T follicular helper cell (primary cell): ENCODE results near the gene SIN3A.
"Not testable (repeated sequence)": the region's sequence is repeated elsewhere in the genome, so short reads cannot be mapped to it uniquely, and the experiment has no call there.

Source experiments
- DNase-seq: peaks from one replicate; pipeline ENCODE4 v3.0.0-alpha.2; 2020; ENCODE audit warnings: low read depth

The SIN3A gene

DNA sequence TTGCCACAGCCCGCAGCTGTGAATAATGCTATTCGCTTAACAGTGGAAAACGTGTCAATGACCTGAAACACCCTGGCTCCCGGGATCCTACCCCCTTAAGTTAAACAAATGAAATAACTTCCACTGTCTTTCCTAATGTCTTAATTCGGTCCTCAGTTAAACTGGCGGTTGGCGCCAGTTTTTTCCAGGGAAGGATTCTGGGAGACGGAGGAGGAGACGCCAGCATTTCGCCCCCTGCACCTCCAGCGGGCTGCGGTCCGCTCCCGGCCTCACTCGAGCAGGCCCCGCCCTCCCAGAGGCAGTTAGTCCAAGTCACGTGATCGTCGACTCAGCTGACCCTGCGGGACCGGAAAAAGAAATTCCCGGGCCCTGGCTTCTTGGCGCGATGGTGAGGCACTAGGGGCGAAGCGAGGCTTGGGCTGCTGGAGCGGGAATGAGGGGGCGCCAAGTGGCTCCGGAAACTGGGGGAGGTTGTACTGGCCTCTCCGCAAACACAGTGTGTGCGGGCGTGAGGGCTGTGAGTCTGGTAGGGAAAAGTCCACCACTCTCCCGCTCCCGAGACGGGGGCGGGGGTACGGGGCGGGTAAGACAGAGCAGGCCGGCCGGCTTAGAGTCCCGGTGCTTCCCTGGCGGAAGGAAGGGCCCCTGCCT is 115.7 kb downstream of the SIN3A start, which contains the start of gene COMMD4:
Gene COMMD4, plus strand, starts transcription at position 359 of the 651 bp plus-strand sequence. Its CDS starts 27 bp downstream, at position 386.
- DNase-seq = peak; percentile 59

DNA sequence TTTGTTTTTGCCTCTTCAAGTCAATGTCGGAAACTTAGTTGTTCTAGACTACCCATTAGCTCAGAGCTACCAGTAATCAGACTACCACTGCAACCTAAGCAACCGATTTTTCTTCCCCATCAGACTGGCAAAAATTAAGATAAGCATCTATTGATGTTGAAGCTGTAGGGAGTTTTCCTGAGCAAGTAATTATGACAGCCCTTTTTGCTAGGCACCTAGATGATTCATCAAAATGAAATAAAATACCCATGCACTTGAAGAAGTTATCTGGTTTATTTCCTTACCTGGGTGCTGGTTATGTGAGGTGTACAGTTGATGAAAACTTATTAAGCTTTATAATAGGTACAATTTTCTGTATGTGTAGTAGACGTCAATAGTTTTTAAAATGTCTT is 116.2 kb downstream of the SIN3A start:
- DNase-seq = no peak

DNA sequence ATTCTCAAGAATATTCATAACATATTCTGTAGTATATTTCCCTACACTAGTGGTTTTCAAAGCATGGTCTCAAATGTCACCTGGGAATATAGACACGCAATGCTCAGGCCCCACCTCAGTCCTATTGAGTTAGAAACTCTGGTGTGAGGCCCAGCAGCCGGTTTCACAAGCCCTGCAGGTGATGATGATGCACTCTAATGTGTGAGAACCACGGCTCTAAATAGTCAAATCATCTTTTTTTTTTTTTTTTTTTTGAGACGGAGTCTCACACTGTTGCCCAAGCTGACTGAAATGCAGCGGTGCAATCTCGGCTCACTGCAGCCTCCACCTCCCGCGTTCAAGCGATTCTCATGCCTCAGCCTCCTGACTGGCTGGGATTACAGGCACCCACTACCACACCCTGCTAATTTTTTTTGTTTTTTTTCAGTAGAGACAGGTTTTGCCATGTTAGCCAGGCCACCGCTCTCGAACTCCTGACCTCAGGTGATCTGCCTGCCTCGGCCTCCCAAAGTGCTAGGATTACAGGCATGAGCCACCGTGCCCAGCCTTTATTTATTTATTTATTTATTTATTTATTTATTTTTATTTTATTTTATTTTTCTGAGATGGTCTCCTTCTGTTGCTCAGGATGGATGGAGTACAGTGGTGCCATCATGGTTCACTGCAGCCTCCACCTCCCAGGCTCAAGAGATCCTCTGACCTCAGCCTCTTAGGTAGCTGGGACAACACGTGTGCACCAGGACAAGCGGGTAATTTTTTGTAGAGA is 117.7 kb downstream of the SIN3A start:
- not testable (repeated sequence) for DNase-seq

DNA sequence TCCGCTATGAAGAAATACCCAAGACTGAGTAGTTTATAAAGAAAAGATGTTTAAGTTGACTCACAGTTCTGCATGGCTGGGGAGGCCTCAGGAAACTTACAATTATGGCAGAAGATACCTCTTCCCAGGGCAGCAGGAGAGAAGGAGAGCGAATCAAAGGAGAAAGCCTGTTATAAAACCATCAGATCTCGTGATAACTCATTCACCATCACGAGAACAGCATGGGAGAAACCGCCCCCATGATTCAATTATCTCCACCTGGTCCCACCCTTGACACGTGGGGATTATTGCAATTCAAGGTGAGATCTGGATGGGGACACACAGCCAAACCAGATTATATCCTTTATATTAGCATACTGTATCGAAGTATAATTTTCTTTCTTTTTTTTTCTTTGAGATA is 119.4 kb downstream of the SIN3A start:
- not testable (repeated sequence) for DNase-seq

DNA sequence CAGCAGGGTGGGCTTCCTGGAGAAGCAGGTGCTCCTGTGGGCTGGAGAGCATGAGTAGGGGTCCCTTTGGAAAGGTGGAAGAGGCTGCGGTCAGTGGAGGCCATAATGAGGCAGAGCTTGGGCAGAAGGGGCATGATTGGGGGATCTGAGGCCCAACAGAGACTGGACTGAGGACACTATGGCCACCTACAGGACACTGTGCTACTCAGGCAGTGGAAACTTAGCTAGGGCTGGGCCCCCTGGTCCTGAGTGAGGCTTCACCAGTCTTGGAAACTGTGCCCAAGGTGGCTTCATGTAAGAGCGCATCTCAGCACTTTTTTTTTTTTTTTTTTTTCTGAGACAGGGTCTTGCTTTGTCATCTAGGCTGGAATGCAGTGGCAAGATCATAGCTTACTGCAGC is 121.9 kb downstream of the SIN3A start:
- no peak for DNase-seq

GRCh38 chr15:75328493-75329314 is 122.8 kb downstream of the SIN3A start:
- no peak for DNase-seq

- no peak for DNase-seq
Measured at GRCh38 chr15:75327491-75327890, 124.0 kb downstream of the SIN3A start.

- DNase-seq = no peak
Measured at GRCh38 chr15:75327005-75327404, 124.5 kb downstream of the SIN3A start.

- DNase-seq = no peak
Measured at GRCh38 chr15:75325922-75326321, 125.6 kb downstream of the SIN3A start.

DNA sequence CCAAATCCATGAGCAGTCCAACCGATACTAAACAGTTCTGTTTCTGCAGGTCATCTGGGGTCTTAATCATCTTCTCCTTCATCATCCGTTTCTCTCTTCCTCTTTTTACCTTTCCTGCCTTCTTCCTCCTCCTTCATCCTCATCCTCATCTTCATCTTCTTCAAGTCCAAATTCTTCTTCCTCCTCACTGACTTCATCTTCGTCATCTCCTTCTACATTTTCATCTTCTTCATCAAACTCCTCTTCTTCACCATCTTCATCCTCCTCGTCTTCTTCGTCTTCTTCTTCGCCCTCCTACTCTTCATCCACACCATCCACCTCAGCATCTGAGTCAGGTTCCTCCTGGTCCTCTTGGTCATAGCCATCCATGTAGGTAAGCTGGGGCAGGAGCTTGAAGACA is 129.8 kb downstream of the SIN3A start:
- DNase-seq = no peak
